HEK293T (cell line): Measurements from ENCODE around the gene PF4V1.
"Not testable (repeated sequence)": the region's sequence is repeated elsewhere in the genome, so short reads cannot be mapped to it uniquely, and the experiment has no call there.

Experiments
- CTCF ChIA-PET: fragments of 350-600 bp; formaldehyde crosslinking; extraction: SDS; loops from one replicate; lab custom pipeline; 2021; ENCODE audit warnings: antibody characterized with exemption, inconsistent platforms; lab: Yijun Ruan, JAX
- POLR2A ChIA-PET: fragments of 350-600 bp; formaldehyde crosslinking; extraction: SDS; loops from one replicate; lab custom pipeline; 2020; ENCODE audit warnings: antibody characterized with exemption, inconsistent platforms; lab: Yijun Ruan, JAX
- DNase-seq: peaks from one replicate; pipeline ENCODE4 v3.0.0; 2012; ENCODE audit warnings: mixed read lengths; ENCODE audit errors: extremely low spot score
- ARNT ChIP-seq: fragments of 450-650 bp; IDR thresholded peaks from 2 replicates; pipeline ENCODE4 v1.6.1; 2017; ENCODE audit warnings: mild to moderate bottlenecking
- BHLHE40 ChIP-seq: fragments of 450-650 bp; IDR thresholded peaks from 2 replicates; pipeline ENCODE4 v1.6.1; 2016; ENCODE audit warnings: mild to moderate bottlenecking, moderate library complexity, borderline replicate concordance
- CTBP1 ChIP-seq: fragments of 450-650 bp; IDR thresholded peaks from 2 replicates; pipeline ENCODE4 v1.6.1; 2016; ENCODE audit warnings: borderline replicate concordance
- ELF4 ChIP-seq: fragments of 450-650 bp; IDR thresholded peaks from 2 replicates; pipeline ENCODE4 v1.6.1; 2017; ENCODE audit warnings: antibody characterized with exemption
- FOXA1 ChIP-seq: fragments of 450-650 bp; IDR thresholded peaks from 2 replicates; pipeline ENCODE4 v1.6.1; 2016; ENCODE audit warnings: mild to moderate bottlenecking
- FOXK2 ChIP-seq: fragments of 450-650 bp; IDR thresholded peaks from 2 replicates; pipeline ENCODE4 v1.6.1; 2016; ENCODE audit warnings: mild to moderate bottlenecking
- FOXM1 ChIP-seq: fragments of 450-650 bp; IDR thresholded peaks from 2 replicates; pipeline ENCODE4 v1.6.1; 2017; ENCODE audit warnings: mild to moderate bottlenecking, borderline replicate concordance
- HDGF ChIP-seq: fragments of 450-650 bp; IDR thresholded peaks from 2 replicates; pipeline ENCODE4 v1.6.1; 2017; ENCODE audit warnings: antibody characterized with exemption, borderline replicate concordance
- L3MBTL2 ChIP-seq: fragments of 450-650 bp; conservative IDR thresholded peaks from 2 replicates; pipeline ENCODE4 v1.6.1; 2016; ENCODE audit warnings: mild to moderate bottlenecking
- LEF1 ChIP-seq: fragments of 450-650 bp; IDR thresholded peaks from 2 replicates; pipeline ENCODE4 v1.6.1; 2017; ENCODE audit warnings: mild to moderate bottlenecking, borderline replicate concordance
- NFRKB ChIP-seq: fragments of 450-650 bp; IDR thresholded peaks from 2 replicates; pipeline ENCODE4 v1.6.1; 2016; ENCODE audit warnings: mild to moderate bottlenecking, moderate library complexity
- SP1 ChIP-seq: fragments of 450-650 bp; IDR thresholded peaks from 2 replicates; pipeline ENCODE4 v1.6.1; 2017
- SUZ12 ChIP-seq: fragments of 450-650 bp; IDR thresholded peaks from 2 replicates; pipeline ENCODE4 v1.6.1; 2016; ENCODE audit warnings: mild to moderate bottlenecking
- TARDBP ChIP-seq: fragments of 450-650 bp; IDR thresholded peaks from 2 replicates; pipeline ENCODE4 v1.6.1; 2016
- ZNF384 ChIP-seq: fragments of 450-650 bp; IDR thresholded peaks from 2 replicates; pipeline ENCODE4 v1.6.1; 2016
- TF ChIP-seq, protein P1 (sequence below): fragments of 450-650 bp; IDR thresholded peaks from 2 replicates; pipeline ENCODE4 v1.6.1; 2016

The PF4V1 gene

DNA sequence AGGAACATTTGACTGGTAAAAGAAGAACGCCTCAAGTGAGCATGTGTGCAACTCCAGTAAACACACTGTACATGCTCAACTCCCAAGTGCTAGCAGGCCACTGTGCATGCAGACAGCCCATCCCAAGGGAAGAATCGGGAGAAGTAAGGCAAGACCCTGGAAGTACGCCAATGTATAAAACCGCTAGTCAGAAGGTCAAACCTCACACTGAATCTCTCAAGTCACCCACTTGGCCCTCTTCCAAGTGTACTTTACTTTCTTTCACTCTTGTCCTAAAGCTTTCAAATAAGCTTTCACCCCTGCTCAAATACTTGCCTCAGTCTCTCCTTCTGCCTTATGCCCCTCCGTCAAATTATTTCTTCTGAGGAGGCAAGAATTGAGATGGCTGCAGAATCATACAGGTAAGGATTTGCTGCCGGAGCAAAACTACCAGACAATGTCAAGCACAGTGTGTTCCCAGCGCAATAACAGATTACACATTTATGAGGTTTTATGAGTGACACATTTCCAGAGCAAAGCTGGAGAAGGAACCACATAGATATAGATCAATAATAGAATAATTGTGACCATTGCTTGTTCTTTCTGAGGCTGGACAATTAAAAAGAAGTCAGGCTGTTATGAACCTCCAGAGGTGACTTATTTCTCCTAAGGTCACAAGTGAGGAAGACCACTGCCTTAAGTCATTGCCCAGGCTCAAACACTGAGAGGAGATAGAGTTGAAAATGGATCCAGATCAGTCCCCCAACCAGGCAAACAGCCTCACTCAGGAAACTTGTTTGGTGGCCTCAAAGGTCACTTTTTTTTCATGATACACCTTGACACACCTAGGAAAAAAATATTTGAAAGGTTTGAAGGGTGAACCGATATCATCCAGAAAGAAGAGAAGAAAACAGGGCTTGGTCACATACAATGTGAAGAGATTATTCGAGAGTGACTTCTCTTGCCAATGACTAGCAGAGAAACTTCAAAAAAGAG lies 42.4 kb downstream of the PF4V1 start:
- ChIA-PET POLR2A (no interaction called here), CTCF (no interaction called here)
- no peak for TF ChIP-seq FOXM1
- no peak for TF ChIP-seq FOXK2
- no peak for TF ChIP-seq SP1
- no peak for TF ChIP-seq TARDBP
- no peak for TF ChIP-seq LEF1
- TF ChIP-seq ARNT = no peak
- TF ChIP-seq BHLHE40 = no peak
- no peak for TF ChIP-seq FOXA1
- TF ChIP-seq L3MBTL2 = no peak
- no peak for TF ChIP-seq CTBP1
- no peak for TF ChIP-seq NFRKB
- TF ChIP-seq, protein P1, sequence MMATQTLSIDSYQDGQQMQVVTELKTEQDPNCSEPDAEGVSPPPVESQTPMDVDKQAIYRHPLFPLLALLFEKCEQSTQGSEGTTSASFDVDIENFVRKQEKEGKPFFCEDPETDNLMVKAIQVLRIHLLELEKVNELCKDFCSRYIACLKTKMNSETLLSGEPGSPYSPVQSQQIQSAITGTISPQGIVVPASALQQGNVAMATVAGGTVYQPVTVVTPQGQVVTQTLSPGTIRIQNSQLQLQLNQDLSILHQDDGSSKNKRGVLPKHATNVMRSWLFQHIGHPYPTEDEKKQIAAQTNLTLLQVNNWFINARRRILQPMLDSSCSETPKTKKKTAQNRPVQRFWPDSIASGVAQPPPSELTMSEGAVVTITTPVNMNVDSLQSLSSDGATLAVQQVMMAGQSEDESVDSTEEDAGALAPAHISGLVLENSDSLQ = no peak
- TF ChIP-seq ZNF384 = no peak
- TF ChIP-seq SUZ12 = no peak
- no peak for TF ChIP-seq HDGF
- no peak for DNase-seq

DNA sequence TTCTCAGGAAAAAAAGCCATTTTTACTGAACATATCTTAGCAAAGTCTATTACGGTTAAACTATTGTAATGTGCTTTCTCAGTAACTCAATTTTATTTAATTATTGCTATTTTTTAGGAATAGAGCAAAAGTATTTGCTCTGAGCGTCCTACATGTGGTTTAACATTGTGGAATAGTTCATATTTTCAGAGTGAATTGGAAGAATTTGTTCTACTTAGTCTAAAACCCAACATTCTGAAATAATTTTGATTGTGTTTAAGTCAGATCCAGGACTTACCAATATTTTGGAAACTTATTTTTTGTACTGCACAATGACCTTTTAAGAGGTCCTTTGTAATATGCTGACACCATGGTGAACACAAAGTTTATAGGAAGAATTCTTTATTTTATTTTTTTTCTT lies 43.3 kb downstream of the PF4V1 start:
- no peak for TF ChIP-seq HDGF
- TF ChIP-seq FOXM1 = no peak
- no peak for TF ChIP-seq FOXK2

DNA sequence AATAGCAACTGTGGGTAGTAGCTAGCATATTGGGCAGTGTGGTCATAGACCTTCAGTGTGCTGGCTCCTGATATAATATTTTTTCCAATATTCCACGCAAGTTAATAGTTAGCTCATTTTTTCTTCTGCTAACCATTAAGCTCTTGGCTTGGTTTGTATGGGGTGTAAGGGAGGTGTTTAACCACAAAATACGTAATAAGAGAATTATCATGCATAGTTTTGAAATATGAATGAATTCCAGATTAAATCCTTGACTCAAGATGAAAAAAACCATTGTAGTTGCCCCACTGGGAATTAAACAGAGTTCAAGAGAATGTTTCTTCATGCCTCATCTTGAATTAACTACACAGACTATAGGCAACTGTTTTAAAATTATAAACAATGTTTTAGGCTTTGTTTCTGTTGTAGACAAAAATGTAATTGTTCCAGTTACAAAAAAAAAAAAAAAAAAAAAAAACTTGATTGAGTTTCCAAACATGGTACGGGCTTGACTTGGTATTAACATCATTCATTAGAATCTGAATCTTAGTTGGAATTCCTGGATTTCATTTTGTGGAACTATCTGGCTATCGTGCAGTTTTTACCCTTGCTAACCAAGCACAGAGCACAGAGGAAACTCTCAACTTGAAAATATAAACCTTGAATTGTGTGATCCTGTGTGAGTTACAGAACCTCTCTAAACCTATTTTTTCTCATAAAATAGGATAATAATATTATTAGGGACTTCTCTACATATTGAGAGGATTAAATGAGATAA lies 44.5 kb downstream of the PF4V1 start:
- DNase-seq = no peak
- ChIA-PET POLR2A (no interaction called here), CTCF (no interaction called here)
- TF ChIP-seq TARDBP (no peak), L3MBTL2 (no peak), FOXK2 (no peak), ELF4 (no peak), BHLHE40 (no peak), FOXA1 (no peak)

More for the DNA sequence above, 43.3 kb downstream of the PF4V1 start:
- ChIA-PET POLR2A (no interaction called here), CTCF (no interaction called here)
- no peak for DNase-seq

DNA sequence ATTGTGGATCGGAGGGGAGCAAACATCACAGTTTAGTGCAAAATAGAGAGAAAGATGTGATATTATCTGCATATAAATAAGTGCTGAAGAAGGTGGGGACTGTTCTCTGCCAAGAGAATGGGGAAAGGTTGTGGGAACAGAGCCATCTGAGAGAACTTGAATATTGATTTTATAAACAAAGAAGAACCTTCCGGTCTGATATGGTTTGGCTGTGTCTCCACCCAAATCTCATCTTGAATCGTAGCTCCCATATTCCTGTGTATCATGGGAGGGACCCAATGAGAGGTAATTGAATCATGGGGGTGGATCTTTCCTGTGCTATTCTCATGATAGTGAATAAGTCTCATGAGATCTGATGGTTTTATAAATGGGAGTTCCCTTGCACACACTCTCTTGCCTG lies 46.2 kb downstream of the PF4V1 start:
- CTCF ChIA-PET, POLR2A ChIA-PET, DNase-seq: not testable (repeated sequence)

DNA sequence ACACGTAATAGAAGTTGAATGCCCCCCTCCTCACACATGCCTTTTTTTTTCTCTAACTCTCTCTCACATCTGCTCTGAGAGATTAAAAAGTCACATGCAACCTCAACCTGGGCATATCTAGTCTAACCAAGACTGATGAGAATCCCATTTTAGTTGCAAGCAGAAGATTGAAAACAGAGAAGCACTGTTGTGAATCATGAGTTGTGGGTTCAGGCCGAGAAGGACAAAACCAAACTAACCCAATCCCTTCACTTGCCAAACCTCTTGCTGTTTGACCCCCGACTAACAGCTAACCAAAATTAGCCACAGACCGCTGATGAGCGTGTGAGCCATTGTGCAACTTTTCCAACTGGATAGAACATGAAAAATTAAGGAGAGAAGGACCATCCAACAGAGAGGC lies 47.9 kb downstream of the PF4V1 start:
- ChIA-PET POLR2A (no interaction called here), CTCF (no interaction called here)
- no peak for DNase-seq
- no peak for TF ChIP-seq BHLHE40

DNA sequence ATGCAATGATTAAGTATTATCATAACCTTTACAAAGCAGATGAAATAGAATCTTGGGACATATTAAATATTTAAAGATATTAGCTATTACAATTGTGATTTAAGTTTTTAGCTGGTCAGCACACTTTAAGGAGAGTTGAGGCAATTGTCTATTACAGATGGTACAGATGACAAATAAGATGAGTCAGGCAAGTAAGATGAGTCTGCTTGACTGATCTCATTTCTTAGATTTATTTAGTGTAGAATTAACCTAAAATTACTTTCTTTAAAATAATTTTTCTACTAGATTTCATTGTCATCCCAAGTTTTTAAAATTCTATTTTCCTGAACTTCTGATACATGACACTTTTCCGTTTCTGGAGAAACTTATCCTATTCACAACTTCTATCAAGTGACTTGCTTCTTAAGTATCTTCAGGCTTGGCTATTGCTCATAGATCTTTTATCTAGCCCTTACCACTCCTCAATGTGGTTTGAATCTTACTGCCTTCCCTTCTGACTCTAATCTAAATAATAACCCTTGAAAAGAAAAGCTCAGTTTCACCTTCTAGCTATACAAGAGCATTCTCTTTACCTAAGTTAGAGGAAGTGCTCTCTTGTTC lies 49.0 kb downstream of the PF4V1 start:
- TF ChIP-seq, protein P1 = no peak
- no peak for TF ChIP-seq BHLHE40
- TF ChIP-seq FOXA1 = no peak
- no peak for TF ChIP-seq ARNT
- no peak for TF ChIP-seq ZNF384
- no peak for TF ChIP-seq SP1
- TF ChIP-seq TARDBP = no peak
- no peak for TF ChIP-seq HDGF
- no peak for TF ChIP-seq CTBP1
- ChIA-PET CTCF (no interaction called here), POLR2A (no interaction called here)
- DNase-seq = no peak

DNA sequence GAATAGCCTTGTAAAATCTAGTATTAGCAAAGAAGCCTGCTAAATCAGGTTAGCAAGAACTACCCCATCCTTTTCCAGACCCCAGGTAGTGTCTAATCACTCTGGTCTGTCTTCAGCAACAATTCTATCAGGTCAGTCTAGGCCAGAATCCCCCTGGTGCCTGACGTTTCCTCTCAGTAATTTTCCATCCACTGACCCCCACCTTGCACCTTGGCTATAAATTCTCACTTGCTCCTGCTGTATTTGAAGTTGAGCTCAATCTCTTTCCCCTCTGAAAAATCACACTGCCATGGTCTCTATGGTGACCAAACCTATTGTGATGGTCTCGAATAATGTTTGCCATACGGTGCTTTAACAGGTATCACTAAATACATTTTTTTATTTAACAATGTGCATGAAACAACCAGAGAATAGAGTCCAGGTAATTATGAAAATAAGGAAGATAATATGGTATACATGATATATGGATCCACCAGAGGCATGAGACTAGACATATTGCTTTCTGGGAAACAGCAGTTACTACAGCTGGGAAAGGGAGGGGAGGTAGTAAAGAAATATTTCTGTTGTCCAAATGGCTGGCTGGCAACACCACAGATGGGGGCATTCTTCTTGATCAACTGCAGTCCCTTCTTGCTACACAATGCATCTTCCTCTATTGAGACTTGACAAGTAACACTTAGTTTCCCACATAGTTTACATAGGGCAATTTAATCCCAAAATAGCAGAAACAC lies 49.9 kb downstream of the PF4V1 start:
- TF ChIP-seq HDGF (no peak), NFRKB (no peak), BHLHE40 (no peak), ARNT (no peak), CTBP1 (no peak), FOXK2 (no peak), SP1 (no peak), SUZ12 (no peak), ZNF384 (no peak), FOXA1 (no peak), L3MBTL2 (no peak), TARDBP (no peak), LEF1 (no peak), ELF4 (no peak), FOXM1 (no peak)
- TF ChIP-seq, protein P1 = no peak

More for the DNA sequence above, 49.9 kb downstream of the PF4V1 start:
- ChIA-PET CTCF (no interaction called here), POLR2A (no interaction called here)
- no peak for DNase-seq
